Renal cortical epithelial cell (primary cell): ENCODE measurements around the gene GRIN2D. TPM values are rescaled to one million over a fixed set of nuclear protein-coding genes. Genes with fewer than 3 reads are reported as not detected.
A peak's percentile ranks its signal among the peaks of the same experiment; 100 is the strongest.
"Not testable (repeated sequence)": the region's sequence is repeated elsewhere in the genome, so short reads cannot be mapped to it uniquely, and the experiment has no call there.

Experiments used
- DNase-seq: peaks from one replicate; pipeline ENCODE4 v3.0.0-alpha.2; 2011; ENCODE audit warnings: low read depth
- total RNA-seq: library from RNA; depleted of rRNA; stranded (reverse); fragments of >200 nt; gene quantifications from 2 replicates; pipeline ENCODE4 v1.2.3, GENCODE V29; 2014

The GRIN2D gene
- total RNA-seq, 1 donor from 2014 or later, result 0.25 TPM

DNA sequence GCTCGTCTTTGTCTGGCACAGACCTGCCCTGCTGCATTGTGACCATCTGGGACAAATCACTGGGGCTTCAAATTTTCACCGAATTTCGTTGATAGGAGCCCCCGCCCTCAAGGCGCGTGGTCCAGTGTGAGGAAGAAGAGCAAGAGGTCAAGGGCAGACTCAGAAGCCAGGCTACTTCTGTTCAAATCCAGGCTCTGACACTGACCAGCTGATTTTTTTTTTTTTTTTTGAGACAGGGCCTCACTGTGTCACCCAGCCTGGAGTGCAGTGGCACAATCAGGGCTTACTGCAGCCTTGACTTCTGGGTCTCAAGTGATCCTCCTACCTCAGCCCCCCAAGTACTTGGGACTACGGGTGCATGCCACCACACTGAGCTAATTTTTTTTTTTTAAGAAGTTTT lies 22.1 kb upstream of the GRIN2D start:
- no peak for DNase-seq

DNA sequence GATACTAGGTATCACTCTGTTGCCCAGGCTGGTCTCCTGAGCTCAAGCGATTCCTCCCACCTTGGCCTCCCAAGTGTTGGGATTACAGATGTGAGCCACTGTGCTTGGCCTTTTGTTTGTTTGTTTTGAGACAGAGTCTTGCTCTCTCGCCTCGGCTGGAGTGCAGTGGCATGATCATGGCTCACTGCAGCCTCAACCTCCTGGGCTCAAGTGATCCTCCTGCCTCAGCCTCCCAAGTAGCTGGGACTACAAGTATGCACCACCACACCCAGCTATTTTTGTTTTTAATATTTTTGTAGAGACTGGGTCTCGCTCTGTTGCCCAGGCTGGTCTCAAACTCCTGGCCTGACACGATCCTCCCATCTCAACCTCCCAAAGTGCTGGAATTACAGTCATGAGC lies 21.7 kb upstream of the GRIN2D start:
- DNase-seq, result not testable (repeated sequence)

DNA sequence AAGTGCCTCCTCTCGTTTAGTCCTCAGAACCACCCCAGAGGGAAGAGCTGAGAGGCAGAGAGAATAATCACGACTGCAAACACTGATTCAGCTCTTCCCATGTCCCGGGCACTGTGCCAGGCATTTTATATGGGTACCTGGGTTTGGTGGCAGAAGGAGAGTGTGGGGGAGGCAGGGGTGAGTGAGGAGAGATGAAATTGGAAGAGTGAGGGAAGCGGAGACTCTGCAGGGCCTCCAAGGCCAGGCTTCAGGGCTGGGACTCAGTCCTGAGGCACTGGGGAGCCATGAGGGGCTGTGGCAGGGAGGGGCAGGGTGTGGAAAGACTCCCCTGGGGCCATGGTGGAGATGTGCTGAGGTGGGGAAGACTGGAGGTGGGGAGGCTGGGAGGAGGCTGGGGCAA lies 20.6 kb upstream of the GRIN2D start:
- DNase-seq, result peak; percentile 66

DNA sequence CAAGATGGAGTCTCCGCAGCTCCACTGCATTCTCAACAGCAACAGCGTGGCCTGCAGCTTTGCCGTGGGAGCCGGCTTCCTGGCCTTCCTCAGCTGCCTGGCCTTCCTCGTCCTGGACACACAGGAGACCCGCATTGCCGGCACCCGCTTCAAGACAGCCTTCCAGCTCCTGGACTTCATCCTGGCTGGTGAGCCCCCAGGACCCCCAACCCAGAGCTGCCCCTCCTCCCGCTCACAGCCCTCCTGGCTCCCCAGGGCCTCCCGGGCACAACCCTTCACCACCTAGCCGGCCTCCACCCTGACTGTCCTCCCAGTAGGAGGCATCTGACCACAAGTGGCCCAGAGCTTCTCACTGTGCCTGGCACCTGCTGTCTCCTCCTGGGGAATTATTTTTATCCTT lies 19.9 kb upstream of the GRIN2D start:
- no peak for DNase-seq

DNA sequence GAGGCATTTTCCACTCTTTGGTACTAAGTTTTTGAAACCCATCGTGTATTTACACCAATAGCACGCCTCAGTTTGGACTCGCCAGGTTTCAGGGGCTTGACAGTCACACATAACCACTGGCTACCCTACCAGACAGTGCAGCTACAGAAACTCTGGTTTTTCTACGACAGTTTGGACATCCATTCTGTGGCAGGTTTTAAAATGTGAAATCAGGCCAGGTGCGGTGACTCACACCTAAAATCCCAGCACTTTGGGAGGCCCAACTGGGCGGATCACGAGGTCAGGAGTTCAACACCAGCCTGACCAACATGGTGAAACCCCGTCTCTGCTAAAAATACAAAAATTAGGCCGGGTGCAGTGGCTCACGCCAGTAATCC lies 15.3 kb upstream of the GRIN2D start:
- DNase-seq, result no peak

GRCh38 chr19:48379058-48379457 lies 14.4 kb upstream of the GRIN2D start:
- DNase-seq, result no peak

DNA sequence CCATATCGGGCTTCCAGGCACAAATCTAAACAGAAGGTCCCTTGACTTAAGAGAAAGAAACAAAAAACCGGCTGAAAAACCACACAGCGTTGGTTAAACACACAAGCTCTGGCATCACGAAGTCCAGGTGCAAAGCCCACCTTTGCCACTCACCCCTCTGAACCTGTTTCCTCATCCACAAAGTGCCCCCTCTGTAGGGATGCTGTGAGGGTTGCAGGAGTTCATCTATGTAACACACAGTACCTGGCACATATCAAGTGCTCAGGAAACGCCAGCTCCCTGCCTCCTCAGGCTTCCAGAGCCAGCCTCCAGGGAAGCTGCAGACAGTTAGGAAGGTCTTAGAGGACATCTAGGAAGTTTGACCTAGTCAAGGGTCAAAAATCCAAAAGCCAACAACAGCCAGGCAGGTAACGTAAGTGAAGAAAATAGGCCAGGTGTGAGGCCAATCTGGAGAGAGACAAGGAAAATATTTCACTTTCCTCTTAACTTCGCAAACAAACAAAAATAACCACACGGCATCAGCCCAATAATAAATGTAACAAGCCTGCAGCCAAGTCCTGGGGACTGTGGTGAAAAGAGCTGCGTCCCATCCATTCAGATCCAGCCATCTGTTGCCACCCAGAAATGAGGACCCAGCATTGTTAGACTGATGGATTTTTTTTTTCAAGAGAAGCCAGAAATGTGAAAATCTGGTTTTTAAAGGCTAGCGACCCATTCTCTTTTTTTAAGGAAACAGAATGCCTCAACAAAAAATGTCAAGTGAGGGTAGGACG lies 12.1 kb upstream of the GRIN2D start:
- no peak for DNase-seq

DNA sequence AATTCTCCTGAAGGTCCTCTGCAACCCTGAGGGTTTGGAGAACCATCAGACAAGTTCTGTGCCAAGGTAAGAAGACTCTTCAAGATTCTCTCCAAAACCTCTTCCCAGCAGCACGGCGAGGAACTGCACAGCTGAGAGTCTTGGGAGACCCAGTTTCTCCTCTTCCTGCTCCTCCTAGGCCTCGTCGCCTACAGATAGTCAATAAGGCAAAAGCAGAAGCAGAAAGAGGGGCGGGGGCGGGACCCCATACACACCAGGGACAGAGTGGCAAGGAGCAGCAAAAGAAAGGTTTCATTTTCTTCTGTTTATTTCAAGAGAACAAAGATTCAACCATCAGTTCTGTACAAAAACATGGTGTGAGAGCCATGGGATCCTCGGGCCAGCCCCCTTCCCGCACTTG lies 11.2 kb upstream of the GRIN2D start:
- DNase-seq, result no peak

DNA sequence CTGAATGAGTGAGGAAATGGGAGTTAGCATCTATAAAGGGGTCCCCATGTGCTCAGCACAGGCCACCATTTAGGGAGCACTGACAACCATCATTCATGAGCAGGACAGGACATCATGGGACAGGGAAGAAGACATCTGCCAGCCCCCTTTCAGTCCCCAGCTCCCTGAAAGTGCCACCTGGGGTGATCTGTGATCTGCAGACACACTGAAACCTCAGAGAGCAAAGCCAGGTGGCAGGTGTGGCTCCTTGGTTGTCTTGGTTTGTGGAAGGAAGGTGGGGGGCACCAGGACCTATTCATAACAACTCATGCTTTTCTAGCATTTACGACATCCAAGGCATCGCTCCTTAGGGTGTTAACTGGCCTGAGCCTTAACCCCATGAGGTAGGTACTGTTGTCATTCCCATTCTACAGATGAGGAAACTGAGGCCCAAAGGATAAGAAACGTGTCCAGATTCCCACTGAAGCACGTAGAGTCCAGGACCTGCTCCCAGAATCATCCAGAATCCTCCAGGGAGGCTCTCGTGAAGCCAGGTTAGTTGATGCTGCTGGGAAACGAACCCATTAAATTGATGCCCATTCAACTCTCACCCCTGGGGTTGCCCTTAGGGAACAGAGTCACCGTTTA lies 7.9 kb upstream of the GRIN2D start:
- no peak for DNase-seq

GRCh38 chr19:48386981-48387380 lies 6.5 kb upstream of the GRIN2D start:
- DNase-seq, result no peak

DNA sequence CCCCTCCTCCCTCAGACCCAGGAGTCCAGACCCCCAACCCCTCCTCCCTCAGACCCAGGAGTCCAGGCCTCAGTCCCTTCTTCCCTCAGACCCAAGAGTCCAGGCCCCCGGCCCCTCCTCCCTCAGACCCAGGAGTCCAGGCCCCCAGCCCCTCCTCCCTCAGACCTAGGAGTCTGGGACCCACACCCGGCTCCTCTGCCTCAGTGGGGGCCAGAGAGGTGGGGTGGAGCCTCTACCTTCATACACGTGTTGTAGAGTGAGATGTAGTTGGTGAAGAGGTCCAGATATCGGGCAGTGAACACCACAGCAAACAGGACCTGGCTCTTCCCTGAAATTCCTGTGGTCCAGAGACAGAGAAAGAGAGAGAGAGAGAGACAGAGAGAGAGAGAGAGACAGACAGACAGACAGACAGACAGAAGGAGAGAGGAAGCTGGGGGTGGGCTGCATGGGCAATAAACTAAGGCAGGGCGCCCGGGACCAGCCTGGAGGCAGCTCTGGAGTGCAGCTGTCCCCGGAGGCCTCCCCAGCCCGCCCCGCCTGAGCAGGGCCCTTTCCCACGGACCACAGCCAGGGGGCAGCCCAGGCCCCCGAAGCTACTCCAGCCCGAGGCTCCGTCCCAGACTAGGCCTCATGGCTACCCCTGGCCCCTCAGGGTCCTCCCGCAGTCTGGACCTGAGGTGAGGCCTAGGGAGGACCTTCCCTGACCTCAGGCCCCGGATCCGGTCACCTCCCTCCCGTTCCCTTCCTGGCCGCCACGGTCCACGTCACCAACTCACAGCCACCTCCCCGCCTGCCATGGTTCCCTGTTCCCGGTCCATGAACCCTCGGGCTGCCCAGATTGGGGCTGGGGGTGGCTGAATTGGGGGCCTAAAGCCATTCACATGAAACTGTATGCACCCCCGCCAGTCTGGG lies 3.0 kb upstream of the GRIN2D start:
- peak; percentile 39 for DNase-seq

GRCh38 chr19:48391100-48392005 lies 2.1 kb upstream of the GRIN2D start, which contains the start of gene KDELR1:
KDELR1 (minus strand) TSS chr19:48391551; CDS start chr19:48391358, 193 bp downstream.
- DNase-seq, result peak; percentile 13

- DNase-seq, result not testable (repeated sequence)
These were observed 1.5 kb upstream of the GRIN2D start for GRCh38 chr19:48392006-48392344.

DNA sequence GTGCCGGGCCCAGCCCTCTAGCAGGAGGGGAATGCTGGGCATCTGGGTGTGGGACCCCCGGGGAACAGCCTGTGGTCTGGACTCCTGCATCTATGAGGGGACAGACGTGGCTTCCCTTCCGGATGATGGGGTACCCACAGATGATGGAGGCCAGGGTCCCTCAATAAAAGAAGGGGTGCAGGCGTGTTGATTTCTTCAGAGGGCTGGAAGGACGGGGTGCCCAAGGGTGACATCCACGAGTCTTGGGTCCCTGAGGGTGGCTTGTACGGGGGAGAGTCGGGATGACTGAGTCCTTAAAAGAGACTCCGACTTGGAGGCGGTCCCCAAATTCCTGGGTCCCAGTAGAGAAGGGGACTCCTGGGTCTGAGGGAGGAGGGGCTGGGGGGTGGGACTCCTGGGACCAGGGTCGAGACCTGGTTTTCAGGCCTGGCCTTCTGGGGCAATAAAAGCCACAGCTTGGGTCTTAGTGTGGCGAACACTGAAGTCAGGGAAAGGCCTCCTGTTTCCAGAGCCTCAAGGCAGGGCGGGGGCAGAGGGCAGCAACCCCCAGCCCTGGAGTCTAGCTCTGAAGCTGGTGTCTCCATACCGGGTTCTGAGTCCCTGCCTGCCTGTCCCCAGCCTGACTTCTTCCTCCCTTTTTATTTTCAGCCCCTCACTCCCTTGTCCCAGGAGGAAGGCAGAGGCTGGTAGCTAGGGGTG lies 459 bp upstream of the GRIN2D start:
- DNase-seq, result no peak

GRCh38 chr19:48394331-48395169 lies 1.1 kb downstream of the GRIN2D start:
- DNase-seq, result no peak

DNA sequence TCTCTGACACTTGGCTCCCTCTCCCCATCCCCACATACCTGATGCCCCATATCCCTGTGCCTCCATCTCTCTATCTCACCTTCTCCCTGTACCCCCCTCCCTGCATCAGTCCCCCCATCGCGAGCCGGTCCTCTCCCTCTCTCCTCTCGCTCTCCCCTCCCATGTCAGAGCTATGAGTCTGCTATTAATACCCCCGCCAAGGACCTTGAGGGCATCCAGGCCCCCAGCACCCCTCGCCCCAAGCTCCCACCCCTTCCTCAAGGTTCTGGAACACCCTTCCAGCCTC lies 1.6 kb downstream of the GRIN2D start:
- no peak for DNase-seq

GRCh38 chr19:48395499-48395898 lies 2.0 kb downstream of the GRIN2D start:
- DNase-seq, result no peak

DNA sequence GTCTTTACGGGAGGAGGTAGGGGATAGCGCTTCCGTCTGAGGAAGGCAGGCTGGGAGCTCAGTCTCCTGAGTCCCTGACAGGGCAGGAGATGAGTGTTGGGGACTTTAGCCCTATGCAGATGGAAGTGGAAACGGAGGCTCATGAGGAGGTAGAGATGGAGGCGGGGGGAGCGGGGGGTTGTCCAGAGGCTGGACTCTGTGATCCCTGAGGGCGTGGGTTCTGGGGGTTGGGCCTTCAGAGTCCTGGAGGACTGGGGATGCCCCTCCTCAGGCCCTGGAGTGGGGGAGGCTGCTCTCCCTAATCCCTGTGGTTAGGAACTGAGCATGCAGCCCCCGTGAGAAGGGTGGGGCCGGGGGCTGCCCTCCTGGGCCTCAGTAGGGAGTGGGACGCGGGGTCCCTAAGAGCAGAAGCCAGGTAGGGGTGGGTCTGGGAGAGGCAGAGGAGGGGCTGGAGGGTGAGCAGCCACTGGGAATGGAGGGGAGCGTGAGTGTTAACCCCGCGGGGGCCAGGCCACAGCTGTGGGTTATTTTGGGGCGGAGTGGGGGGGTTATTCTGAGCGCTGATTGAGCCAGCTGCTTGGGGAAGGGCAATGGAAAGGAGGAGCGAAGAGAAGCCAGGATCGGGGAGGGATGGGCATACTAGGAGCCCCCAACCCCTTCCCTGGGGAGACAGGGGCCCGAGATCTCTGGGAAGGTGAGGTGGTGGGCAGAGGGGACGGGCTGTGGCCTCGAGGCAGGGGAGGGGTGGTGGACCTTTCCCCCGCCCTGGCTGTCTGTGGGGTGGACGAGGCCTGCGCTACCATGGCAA lies 2.8 kb downstream of the GRIN2D start:
- no peak for DNase-seq

DNA sequence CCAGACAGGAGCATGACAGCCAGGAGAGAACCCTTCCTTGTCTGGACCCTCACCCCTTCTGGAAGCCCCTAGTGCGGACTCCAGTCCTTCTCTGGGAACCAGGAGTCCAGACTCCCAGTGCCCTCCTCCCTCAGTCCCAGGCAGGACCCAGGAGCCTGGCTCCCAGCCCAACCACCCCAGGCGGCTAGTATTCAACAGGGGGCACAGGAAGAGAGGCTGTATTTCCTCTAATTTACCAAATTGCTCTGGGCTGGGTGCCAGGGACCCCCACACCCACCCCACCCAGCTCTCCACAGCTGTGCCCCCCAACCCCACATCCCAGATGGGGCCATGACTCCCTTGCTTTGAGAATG lies 3.3 kb downstream of the GRIN2D start:
- DNase-seq, result no peak
